ENCODE measurements around the gene PCDH11X.
"Not testable (repeated sequence)": the region's sequence is repeated elsewhere in the genome, so short reads cannot be mapped to it uniquely, and the experiment has no call there.

Gene PCDH11X

DNA sequence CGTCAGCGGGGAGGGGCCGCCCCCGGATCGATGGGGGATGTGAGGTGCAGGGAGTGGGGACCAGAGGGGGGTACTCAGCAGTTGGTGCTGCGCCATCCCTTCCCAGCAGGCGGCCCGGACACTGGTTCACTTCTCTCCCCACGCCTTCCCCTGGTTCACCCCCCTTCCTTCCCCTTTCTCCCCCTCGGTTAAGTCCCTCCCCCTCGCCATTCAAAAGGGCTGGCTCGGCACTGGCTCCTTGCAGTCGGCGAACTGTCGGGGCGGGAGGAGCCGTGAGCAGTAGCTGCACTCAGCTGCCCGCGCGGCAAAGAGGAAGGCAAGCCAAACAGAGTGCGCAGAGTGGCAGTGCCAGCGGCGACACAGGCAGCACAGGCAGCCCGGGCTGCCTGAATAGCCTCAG, at the start of gene PCDH11X:
TSS of gene PCDH11X (plus strand) at position 241 of the 400 bp plus-strand sequence. CDS start 56,130 bp downstream, outside the sequence.
- DNase-seq; H3K4me1 Mint-ChIP-seq; H3K4me3 Mint-ChIP-seq; ATAC-seq (replicated peaks); H3K36me3 Mint-ChIP-seq; H3K9me3 Mint-ChIP-seq; H3K27ac Mint-ChIP-seq: not testable (repeated sequence)
- H3K27me3 Mint-ChIP-seq = peaks cover under 1 to 19% of the 10 kb centered on the region in 2 donors

DNA sequence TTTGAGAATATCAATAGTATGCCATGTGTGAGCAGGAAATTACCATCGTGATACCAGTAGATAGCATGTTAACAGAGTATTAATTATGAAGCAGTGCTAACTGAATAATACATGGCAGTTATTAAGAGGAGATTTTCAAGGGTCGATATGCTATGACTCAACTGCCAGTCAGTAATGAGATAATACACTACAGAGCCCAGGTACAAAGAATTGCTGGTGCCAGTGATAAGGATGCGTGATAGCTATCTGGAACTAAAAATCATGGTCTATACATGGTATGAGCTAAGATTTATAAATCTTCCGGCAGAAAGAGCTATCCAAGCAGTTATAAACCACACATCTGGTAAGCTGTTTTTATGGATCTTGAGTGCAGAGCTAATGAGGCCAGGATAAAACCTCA, 31.7 kb upstream of the PCDH11X start:
- DNase-seq; H3K27me3 Mint-ChIP-seq; H3K27ac Mint-ChIP-seq; H3K4me3 Mint-ChIP-seq; H3K9me3 Mint-ChIP-seq; H3K36me3 Mint-ChIP-seq; ATAC-seq (replicated peaks); H3K4me1 Mint-ChIP-seq: not testable (repeated sequence)

DNA sequence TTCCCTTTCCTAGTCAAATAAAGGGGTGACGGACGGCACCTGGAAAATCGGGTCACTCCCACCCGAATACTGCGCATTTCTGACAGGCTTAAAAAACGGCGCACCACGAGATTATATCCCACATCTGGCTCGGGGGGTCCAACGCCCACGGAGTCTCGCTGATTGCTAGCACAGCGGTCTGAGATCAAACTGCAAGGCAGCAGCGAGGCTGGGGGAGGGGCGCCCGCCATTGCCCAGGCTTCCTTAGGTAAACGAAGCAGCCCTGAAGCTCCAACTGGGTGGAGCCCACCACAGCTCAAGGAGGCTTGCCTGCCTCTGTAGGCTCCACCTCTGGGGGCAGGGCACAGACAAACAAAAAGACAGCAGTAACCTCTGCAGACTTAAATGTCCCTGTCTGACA, 26.2 kb upstream of the PCDH11X start:
- H3K4me1 Mint-ChIP-seq; ATAC-seq (replicated peaks); H3K4me3 Mint-ChIP-seq; H3K27ac Mint-ChIP-seq; H3K27me3 Mint-ChIP-seq; H3K9me3 Mint-ChIP-seq; H3K36me3 Mint-ChIP-seq; DNase-seq: not testable (repeated sequence)

DNA sequence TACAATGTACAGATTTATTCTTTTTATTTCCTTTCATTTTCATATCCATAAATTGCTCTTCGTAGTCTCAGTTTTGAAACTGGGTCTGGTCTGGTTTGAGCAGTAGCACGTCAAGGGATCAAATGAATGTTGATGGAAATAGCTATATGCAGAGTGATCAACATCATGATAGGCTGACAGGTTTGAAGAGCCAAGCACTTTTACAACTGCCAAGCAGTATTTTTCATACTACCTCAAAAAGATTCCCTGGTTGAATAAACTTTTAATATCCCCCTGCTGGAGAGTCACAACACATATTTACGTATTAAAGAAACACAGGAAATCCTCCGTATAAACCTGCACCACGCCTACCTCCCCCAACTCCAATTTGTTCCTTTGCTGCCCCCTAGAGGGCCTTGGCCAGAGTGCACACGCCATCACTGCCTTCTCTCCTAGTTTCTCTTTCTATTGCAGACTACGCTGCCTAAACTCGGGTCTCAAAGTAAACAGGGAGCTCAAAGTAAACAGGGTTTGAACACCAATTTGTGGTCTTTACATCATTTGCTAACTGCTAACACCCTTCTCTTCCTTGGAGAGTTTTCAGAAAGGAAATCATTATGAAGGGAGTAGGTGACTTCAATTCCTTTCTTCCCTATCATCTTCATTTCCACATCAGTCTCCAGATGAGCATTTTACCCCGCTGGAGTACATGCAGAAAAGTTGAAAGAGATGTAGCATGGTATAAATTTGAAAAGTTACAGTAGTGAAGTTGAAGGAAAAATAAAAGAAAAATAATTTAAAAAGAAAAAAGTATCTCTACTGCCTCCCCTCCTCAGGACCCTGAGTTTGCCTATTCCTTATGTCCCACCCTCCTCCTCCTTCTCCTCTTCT, 8.3 kb upstream of the PCDH11X start:
- not testable (repeated sequence) for H3K27ac Mint-ChIP-seq, H3K36me3 Mint-ChIP-seq, H3K4me1 Mint-ChIP-seq, H3K4me3 Mint-ChIP-seq, H3K27me3 Mint-ChIP-seq, H3K9me3 Mint-ChIP-seq, DNase-seq
- ATAC-seq (replicated peaks) = peak; percentile 82 to 86

DNA sequence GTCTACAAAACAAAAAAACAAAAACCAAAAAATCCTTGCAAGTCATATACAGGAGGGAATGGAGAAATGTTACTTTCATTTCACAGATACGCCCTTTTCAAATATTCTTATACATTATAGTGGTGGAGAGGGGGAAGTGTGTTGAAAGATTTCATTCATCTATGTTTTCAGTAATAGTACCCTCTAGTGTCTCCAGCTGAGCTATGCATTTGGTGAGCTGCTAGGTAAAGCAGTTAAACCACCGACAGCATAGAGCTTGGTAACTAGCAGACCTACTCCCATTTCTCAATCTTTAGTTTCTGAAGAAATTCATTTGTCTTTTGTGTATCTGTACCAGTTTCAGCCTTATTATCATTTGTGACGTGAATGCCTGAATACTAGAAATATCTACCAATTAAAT, 5.2 kb upstream of the PCDH11X start:
- H3K27ac Mint-ChIP-seq; H3K36me3 Mint-ChIP-seq; H3K4me1 Mint-ChIP-seq; H3K4me3 Mint-ChIP-seq; H3K9me3 Mint-ChIP-seq; H3K27me3 Mint-ChIP-seq; ATAC-seq (replicated peaks); DNase-seq: not testable (repeated sequence)

DNA sequence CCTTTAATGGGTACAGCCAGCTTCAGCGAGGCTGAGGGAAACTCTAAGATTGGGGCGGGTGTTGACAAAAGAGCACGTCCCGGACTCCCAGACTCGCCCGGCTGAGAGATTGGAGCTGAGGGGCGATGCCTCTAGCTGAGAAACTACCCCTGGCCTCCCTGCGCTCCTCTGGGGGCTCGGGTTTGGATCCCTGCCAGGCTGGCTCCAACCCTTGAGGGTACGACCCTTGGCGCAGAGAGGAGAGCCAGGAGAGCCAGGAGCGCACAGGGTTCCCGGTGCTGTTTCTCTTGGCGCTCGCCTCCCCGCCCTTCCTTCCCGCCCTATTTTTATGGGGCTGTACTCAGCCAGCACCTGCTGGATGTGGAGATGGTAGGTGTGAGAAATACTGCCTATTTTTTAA, 833 bp downstream of the PCDH11X start:
- not testable (repeated sequence) for H3K36me3 Mint-ChIP-seq; H3K9me3 Mint-ChIP-seq; DNase-seq; H3K4me1 Mint-ChIP-seq; H3K27ac Mint-ChIP-seq; H3K4me3 Mint-ChIP-seq; ATAC-seq (replicated peaks)
- H3K27me3 Mint-ChIP-seq = peaks cover 6 to 24% of the 10 kb centered on the region in 2 donors

DNA sequence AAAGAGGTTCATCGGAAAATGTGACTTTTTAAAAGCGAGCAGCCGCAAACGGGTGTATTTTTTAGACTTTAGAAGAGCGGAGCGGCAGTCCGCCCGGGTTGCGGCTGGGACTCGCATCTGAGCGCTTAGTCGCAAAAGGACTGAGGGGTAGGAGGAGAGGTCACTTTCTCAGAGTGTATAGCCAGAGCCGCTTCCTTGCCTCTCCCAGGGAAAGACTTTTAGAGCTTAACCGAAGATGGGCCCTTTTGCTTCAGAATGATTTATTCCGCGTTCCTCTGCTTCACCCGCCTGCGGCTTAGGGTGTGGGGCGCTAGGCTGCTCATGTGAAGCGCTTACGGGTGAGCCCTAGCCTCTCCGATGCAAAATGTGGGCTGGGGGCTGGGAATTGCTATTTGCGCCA, 1.5 kb downstream of the PCDH11X start:
- H3K4me1 Mint-ChIP-seq = not testable (repeated sequence)

DNA sequence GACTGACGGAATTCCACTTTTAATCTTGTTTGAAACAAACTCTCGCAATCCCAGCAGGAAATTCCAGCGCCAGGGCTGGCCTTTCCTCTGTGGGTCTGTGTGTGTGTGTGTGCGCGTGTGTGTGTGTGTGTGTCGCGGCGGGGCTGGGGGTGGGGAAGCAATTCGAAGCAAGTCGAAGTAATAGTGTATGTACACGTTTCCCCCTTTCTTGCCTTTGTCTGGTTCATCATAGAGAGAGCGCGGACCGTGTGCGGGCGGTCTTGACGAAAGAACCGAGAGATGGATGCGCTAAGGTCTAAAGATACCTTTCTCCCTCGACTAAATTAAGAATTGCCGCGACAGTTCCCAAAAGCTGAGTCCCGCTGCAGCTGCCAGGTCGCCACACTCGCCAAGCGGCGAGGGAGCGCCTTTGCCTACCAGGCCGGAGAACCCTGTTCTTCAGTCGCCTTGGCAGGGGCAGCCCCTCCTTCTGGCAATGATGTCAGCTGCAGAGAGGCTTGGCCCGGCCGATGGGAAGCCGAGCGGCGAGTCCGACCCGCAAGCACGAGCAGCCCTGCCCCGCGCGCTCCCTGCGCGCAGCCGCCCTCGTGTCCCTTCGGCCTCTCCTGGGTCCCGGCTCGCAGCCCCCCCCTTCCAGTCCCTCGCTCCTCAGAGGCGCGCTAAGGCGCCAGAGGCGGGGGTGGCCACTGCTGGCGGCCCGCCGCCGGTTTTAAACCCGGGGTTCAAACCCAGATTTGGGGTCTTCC, 2.6 kb downstream of the PCDH11X start:
- not testable (repeated sequence) for ATAC-seq (replicated peaks); DNase-seq; H3K4me1 Mint-ChIP-seq; H3K9me3 Mint-ChIP-seq; H3K36me3 Mint-ChIP-seq; H3K4me3 Mint-ChIP-seq
- peak overlapping the region; percentile 42 for H3K27ac Mint-ChIP-seq
- peaks cover 6 to 24% of the 10 kb centered on the region in 2 donors for H3K27me3 Mint-ChIP-seq

More for the DNA sequence above, 1.5 kb downstream of the PCDH11X start:
- not testable (repeated sequence) for DNase-seq; H3K36me3 Mint-ChIP-seq; ATAC-seq (replicated peaks); H3K9me3 Mint-ChIP-seq; H3K4me3 Mint-ChIP-seq
- Mint-ChIP-seq H3K27me3 (peaks cover 6 to 24% of the 10 kb centered on the region in 2 donors), H3K27ac (peak overlapping the region; percentile 37)

GRCh38 chrX:91782825-91783224, 3.6 kb downstream of the PCDH11X start:
- not testable (repeated sequence) for DNase-seq; H3K36me3 Mint-ChIP-seq; H3K4me1 Mint-ChIP-seq; H3K4me3 Mint-ChIP-seq; H3K9me3 Mint-ChIP-seq; ATAC-seq (replicated peaks); H3K27ac Mint-ChIP-seq
- H3K27me3 Mint-ChIP-seq = peaks cover 6 to 24% of the 10 kb centered on the region in 2 donors

DNA sequence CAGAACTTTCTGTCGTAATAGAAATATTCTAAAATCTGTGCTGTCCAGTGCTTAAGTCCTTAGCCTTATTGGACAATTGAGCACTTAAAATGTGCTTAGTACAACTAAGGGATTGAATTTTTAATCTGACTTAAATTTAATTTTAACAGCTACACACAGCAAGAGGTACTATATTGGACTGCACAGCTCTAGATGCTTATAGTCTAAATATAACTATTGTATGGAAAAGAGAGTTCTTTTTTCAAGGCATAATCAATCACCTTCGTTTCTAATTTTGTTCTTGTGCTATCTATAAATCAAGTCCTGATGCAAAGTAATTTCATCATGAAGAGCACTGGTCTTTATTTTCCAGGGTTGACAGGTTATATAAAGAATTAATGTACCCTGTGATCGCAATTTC, 38.4 kb downstream of the PCDH11X start:
- H3K36me3 Mint-ChIP-seq; H3K27me3 Mint-ChIP-seq; H3K4me3 Mint-ChIP-seq; DNase-seq; H3K27ac Mint-ChIP-seq; H3K9me3 Mint-ChIP-seq; ATAC-seq (replicated peaks); H3K4me1 Mint-ChIP-seq: not testable (repeated sequence)

GRCh38 chrX:91825321-91825720, 46.1 kb downstream of the PCDH11X start:
- not testable (repeated sequence) for H3K9me3 Mint-ChIP-seq; H3K4me3 Mint-ChIP-seq; H3K27me3 Mint-ChIP-seq; H3K27ac Mint-ChIP-seq; ATAC-seq (replicated peaks); DNase-seq; H3K4me1 Mint-ChIP-seq; H3K36me3 Mint-ChIP-seq

All from stimulated activated naive B cell treated with anti-CD40 and anti-IgM and Interleukin-4, amounts not matched to agents 10 μg/mL and 1 μg/mL and 100 μg/mL, for 72 hours (primary cell).